GM08714 (cell line): ENCODE measurements around the gene PRLH.

Source experiments
- H3K4me3 ChIP-seq: fragments of 200-500 bp; sonication (Bioruptor generic); 2 replicates; pipeline ENCODE4 v1.5.1; 2014; ENCODE audit warnings: mild to moderate bottlenecking, low read length, inconsistent platforms
- ZNF274 ChIP-seq: IDR thresholded peaks from 2 replicates; pipeline ENCODE4 v1.6.1; 2012; ENCODE audit warnings: mild to moderate bottlenecking, low read depth, low read length

PRLH gene

DNA sequence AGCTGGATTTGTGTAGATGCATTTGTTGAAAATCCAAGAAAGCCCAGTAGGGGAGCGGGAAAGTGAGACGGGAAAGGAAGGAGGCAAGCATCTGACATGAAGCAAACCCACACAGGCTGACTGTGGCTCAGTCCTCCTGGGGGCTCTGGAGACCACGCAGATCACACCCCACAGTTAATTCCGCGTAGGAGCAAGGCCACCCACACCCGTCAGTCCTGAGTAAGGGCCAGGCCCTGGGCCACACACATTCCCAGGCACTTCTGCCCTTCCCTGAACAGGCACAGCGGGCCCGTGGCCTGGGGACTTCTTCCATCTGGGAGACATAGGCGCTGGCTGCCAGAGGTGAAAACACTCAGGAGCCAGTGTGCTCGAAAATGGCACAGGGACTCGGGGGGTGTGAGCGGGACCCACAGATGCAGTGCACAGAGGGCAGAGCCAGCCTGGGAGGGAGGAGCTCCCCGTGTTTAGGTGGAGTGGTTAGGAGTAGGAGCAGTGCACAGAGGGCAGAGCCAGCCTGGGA lies 19.4 kb upstream of the PRLH start:
- no peak overlapping the region for H3K4me3 ChIP-seq
- TF ChIP-seq ZNF274 = no peak

GRCh38 chr2:237547841-237548416 lies 18.4 kb upstream of the PRLH start:
- no peak for TF ChIP-seq ZNF274

DNA sequence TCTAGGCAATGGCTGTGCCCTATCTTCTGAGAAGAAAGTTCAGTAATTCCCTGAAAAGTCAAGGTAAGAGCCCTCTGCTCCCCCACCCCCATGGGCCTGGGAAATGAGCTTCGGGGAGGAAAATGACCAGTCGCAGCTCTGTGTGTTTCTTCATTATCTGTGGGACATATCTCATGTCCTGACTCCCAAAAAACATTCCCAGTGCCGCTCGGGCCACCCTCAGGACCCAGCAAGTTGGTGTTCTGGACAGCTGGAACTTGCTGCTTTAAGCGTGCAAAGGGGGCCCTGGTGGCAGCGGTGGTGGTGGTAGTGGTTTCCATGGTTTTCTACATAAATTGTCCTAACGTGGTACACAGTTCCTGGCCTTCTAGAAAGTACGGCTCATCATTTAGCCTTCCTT lies 17.2 kb upstream of the PRLH start:
- no peak overlapping the region for H3K4me3 ChIP-seq
- no peak for TF ChIP-seq ZNF274

More at GRCh38 chr2:237547841-237548416, 18.4 kb upstream of the PRLH start:
- H3K4me3 ChIP-seq = no peak overlapping the region

GRCh38 chr2:237549643-237550415 lies 16.5 kb upstream of the PRLH start:
- no peak for TF ChIP-seq ZNF274
- H3K4me3 ChIP-seq = no peak overlapping the region

DNA sequence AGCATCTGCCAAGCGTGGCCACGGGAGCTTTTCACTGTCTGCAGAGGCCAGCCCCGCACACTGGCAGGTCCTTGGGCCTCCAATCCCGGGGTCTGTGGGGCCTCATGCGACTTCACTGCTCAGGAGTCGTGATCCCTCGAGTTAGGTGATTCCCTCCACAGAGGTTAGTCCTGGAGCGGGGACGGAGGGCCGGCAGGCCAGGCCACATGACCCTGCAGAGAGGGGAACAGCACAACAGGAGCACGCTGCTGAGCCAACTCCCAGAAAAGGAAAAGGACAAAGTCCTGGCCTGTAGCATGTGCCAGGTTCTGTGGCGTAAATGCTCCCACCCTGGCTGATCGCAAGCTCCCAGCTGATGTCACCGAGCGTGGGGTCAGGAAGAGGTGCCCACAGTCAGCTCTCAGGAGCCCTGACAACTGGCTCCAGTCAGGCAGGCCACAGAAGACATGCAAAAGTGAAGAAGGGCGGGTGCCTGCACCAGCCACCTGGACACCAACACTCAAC lies 15.3 kb upstream of the PRLH start:
- no peak for TF ChIP-seq ZNF274
- no peak overlapping the region for H3K4me3 ChIP-seq

DNA sequence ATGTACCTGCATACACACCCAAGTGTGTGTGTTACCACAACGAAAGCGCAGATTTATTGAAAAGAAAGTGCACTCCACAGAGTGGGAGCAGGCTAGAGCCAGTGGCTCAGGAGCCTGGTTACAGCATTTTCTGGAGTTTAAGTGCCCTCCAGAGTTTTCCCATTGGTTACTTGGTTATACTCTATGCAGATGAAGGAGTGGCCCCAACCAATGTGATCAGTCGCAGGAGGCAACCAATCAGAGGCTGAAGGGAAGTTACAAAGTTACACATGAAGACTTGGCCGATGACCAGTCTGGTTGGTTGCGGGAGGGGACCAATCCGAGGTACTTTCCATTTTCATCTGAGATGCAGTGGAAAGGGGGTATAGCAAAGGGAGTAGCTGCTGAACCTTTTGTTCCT lies 13.5 kb upstream of the PRLH start:
- H3K4me3 ChIP-seq = no peak overlapping the region
- no peak for TF ChIP-seq ZNF274

GRCh38 chr2:237553948-237554347 lies 12.4 kb upstream of the PRLH start:
- TF ChIP-seq ZNF274 = no peak

GRCh38 chr2:237555560-237555959 lies 10.8 kb upstream of the PRLH start:
- no peak for TF ChIP-seq ZNF274
- no peak overlapping the region for H3K4me3 ChIP-seq

More at GRCh38 chr2:237553948-237554347, 12.4 kb upstream of the PRLH start:
- H3K4me3 ChIP-seq = no peak overlapping the region

- TF ChIP-seq ZNF274 = no peak
- no peak overlapping the region for H3K4me3 ChIP-seq
Observed at GRCh38 chr2:237556773-237557632, 9.4 kb upstream of the PRLH start.

GRCh38 chr2:237557633-237558015 lies 8.8 kb upstream of the PRLH start:
- no peak for TF ChIP-seq ZNF274
- H3K4me3 ChIP-seq = no peak overlapping the region

DNA sequence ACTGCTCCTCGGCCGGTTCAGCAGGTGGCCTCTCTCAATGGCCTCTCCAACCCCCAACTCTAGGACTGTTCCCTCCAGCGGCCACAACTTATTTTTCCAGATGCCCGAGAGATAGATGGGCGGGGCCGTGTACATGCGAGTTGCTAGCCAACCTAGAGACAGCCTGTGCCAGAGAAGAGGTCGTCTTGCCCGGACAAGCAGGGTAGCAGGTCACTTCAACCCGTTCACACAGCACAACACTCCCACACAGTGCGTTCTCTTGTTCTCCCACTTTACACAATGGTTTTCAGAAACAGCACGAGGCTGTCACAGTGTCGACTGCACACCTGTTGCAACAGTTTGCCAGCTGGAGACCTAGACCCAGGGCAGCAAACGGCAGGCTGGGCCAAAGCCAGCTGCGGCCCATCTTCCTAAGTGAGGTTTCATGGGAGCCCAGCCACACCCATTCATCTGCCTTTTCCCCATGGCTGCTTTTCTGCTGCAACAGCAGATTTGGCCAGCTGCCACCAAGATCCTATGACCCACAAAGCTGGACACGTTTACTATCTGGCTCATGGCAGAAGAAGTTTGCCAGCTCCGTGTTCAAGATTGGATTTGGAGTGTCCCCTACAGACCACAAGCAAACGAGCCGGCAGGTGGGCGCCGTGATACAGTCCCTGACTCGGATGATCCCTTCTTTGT lies 7.3 kb upstream of the PRLH start:
- H3K4me3 ChIP-seq = no peak overlapping the region
- no peak for TF ChIP-seq ZNF274

GRCh38 chr2:237561221-237561620 lies 5.2 kb upstream of the PRLH start:
- H3K4me3 ChIP-seq = no peak overlapping the region
- no peak for TF ChIP-seq ZNF274

DNA sequence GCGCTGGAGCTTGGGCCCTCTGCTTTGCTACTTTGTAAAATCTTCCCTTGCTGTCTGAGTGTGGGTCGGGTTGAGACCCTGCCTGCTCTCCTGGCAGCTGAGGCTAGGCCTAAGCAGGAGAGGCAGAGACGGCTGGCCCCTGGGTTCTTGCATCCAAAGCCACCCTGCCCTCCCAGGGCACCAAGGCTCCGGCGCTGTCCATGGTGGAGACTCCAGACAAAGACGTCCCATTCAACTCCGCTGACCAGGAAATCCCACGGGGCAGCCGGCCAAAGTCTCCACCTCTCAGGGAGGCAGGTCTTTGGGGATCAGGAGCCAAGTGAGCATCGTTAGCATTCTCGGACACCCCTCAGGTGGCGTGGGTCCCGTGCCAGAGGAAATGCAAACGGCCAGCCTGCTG lies 2.6 kb upstream of the PRLH start:
- TF ChIP-seq ZNF274 = no peak
- H3K4me3 ChIP-seq = no peak overlapping the region
